Hypothalamus (tissue), 51 donors: Measurements from ENCODE around the gene CHKA.

Source experiments
- DNase-seq, 51 donors: peaks; one replicate each; lab custom pipeline; 2025; lab: John Stamatoyannopoulos, UW

CHKA gene

GRCh38 chr11:68121067-68121899 is at the start of gene CHKA:
TSS of gene CHKA (minus strand) at chr11:68121388. CDS start at chr11:68121177, 211 bp downstream.
- DNase-seq = peak in 49 of 51 donors; percentile 64 to 98 (median 91)

GRCh38 chr11:68169442-68169841 is 48.3 kb upstream of the CHKA start:
- DNase-seq = no peak

GRCh38 chr11:68168694-68169093 is 47.5 kb upstream of the CHKA start:
- no peak for DNase-seq

DNA sequence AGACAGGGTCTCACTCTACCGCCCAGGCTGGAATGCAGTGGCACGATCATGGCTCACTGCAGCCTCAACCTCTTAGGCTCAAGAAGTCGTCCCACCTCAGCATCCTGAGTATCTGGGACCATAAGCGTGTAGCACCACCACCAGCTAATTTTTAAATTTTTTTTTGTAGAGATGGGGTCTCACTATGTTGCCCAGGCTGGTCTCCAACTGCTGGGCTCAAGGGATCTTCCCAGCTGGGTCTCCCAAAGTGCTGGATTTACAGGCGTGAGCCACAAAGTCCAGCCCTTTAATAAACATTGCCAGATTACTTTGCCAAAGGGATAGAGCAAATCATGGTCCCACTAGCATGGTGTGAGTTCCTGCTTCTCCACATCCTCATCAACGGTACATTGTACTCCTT is 46.3 kb upstream of the CHKA start:
- no peak for DNase-seq

DNA sequence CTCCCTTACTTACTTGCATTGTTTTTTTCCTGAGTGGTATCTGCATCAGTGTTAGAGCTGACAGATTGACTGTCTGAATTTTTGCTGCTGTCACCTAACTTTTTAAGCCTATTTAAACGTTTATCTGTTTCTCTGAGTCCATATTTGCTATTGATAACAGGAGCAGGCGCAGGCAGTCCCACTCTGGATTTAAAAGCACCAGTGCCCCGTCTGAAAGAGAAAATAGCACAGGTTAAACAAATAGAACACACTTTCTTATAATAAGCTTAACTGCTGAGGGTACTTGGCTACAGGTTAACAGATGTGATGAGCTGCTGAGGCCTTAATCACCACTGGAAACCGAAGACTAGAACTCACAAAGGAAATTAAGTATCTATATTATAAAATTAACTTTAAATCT is 45.8 kb upstream of the CHKA start:
- no peak for DNase-seq

- DNase-seq = no peak
Observed at GRCh38 chr11:68165601-68166000, 44.4 kb upstream of the CHKA start.

DNA sequence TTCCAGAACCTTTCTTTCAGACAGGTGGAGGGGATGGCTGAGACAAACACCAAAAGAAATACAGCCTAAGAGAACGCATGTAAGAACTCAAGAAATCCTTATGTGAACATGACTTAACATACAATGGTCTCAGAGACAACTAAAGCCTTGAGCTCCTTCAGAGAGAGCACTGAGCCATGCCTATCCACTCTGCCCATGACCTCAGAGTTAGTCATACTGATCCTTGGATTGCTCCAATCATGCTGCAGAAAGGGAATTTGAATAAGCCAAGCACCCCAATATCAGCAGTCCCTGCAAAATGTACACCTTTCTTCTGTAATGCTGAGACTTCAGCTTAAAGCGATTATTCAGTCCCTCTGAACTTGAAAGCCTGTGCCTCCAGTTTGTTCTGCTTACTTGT is 43.2 kb upstream of the CHKA start:
- DNase-seq = no peak

DNA sequence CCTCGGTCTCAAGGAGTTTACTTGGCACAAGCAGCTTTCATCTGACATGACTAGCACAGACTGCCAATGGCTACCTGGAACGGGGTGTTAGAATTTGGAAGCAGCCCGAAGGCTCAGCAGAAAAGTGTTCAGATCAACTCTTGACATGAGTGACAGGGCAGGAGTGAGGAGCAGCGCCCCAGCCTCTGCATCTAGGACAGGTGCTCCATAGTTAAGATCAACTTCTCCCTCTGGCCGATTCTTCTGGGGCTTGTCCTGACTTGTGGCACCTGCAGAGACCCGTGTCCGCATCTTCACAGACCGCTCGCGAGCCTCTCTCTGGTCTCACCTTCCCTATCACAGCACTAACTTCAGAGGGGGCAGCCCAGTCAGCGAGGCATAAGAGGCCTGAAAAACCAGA is 42.5 kb upstream of the CHKA start:
- no peak for DNase-seq

- DNase-seq = no peak
Observed at GRCh38 chr11:68160100-68160695, 39.0 kb upstream of the CHKA start.

DNA sequence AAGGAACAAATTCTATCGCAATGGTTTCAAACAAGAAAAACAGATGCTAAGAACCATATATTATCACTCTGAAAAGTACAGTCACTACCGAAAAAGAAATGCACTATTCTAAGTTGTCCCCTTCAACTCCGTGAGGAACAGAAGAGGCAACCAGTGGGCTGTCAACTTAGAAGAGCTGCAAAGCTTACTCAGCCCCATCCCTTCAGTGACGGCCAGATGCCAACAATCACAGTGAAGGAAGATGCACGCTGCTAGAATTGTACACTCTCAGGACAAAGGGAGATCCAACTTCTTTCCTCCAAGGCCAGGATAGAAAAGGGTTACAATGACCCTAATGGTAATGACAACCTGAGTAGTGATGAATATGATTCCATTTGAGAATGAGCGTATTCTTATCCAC is 38.5 kb upstream of the CHKA start:
- DNase-seq = no peak

DNA sequence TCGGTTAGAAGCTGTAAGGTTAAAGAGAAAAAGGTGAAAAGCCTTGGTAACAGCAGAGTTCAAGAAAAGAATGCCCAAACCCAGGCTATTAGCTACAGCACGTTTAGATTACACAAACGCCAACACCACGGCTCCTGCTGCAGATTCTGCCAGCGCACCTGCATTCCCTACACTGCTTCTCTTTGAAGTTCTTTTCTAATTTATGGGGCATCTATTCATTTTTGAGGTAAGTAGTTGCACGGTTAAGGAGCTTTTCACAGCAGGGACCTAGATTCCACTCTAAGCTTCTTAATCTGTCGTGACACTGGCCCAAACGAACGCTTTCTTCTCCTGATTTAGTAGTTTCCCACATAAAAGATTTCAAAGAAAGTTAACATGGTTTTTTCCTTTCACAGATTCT is 38.0 kb upstream of the CHKA start:
- no peak for DNase-seq

- DNase-seq = no peak
Observed at GRCh38 chr11:68158580-68158979, 37.4 kb upstream of the CHKA start.

- DNase-seq = no peak
Observed at GRCh38 chr11:68153742-68154141, 32.6 kb upstream of the CHKA start.

DNA sequence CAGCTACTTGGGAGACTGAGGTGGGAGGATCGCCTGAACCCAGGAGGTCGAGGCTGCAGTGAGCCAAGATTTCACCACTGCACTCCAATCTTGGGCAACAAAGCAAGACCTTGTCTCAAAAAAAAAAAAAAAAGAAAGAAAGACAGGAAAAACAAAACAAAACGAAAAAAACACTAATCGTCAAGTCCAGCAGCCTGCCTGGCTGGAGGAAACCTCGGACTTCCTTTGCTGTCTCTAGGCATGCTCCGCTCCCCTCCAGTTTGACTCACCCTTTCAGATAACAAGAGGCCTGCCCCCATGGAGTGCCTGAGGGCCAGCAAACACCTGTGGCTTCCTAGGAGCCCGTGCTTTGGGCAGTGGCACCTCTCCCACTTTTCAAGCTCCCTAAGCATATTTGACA is 28.8 kb upstream of the CHKA start:
- no peak for DNase-seq

- DNase-seq = no peak
Observed at GRCh38 chr11:68149417-68149816, 28.2 kb upstream of the CHKA start.

DNA sequence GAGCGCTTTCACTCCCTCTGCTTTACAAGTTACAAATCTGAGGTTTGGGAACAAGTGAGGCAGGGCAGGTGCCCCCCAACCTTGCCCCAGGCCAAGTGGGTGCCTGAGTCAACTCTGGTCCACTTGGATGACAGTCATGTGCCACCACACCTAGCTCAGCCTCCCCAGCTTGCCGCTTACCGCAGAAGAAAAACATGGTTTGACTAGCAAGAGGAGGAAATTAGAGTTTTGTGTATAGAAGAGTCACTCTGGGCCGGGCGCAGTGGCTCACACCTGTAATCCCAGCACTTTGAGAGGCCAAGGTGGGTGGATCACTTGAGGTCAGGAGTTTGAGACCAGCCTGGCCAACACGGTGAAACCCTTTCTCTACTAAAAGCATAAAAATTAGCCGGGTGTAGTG is 27.7 kb upstream of the CHKA start:
- no peak for DNase-seq

GRCh38 chr11:68148071-68148805 is 27.1 kb upstream of the CHKA start:
- no peak for DNase-seq

- DNase-seq = peak in 15 of 51 donors; percentile 12 to 52 (median 35)
Observed at GRCh38 chr11:68146704-68147474, 25.7 kb upstream of the CHKA start.

DNA sequence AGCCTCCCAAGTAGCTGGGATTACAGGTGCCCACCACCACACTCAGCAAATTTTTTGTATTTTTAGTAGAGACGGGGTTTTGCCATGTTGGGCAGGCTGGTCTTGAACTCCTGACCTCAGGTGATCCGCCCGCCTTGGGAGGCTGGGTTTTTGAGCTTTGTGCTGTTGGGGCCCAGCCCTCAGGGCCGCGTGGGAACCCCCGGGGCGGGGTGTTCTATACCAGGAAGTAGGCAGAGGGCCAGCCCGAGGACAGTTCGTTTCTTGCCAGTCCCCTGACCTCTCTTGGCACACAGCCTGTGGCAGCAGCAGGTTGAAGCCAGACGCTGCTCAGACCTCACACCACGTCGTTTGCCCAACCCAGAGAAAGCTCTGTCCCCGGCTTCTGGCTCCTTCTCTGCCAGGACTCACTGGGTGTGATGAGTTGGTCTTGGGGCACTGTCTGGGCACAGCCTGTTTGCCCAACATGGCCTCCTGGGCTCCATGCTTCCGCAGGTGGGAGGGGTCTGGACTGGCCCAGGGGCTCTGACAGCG is 24.9 kb upstream of the CHKA start:
- DNase-seq = peak in 26 of 51 donors; percentile 20 to 79 (median 44)

GRCh38 chr11:68145120-68145866 is 24.1 kb upstream of the CHKA start:
- DNase-seq = peak in 1 of 51 donors; percentile 10
